Measurements from ENCODE around the gene PRELID2.
"Not testable (repeated sequence)": the region's sequence is repeated elsewhere in the genome, so short reads cannot be mapped to it uniquely, and the experiment has no call there.

The PRELID2 gene

DNA sequence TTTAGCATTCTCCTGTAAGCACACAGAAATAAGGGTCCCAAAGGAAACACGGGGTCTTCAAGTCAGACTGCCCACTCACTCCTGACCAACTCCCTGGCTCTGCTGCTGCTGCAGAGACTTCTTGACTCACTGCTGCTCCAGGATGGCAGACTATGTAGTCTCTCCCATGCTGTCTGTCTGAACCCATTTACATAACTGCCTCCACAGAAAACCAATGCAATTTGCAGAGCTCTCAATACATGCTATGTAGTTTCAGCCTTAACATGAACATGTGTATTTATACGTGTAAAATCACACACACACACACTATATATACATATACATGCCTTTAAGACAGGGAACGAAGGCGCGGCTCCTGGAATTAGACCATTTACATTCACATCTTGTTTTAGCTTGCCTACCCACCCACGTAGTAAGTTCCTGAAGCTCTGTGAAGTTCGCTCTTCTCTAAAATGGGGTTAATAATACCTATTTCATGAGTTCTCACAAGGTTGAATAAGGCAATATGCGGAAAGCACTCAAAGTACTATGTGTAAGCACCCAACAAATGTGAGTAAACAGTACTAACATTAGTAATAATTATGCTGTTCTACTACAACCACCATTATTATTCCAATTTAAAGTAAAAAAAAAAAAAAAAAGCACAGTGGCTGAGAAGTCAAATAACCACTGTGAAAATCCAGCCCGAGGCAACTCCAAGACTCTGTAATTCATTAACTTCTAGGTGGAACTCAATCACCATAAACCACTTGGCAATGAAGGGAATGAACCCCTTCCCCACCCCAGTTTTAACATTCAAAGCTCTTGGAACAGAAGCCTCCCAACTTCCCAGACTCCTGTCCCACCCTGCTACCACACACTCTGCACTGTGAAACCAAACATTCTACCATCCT is 31.8 kb downstream of the PRELID2 start:
- no peak overlapping the region for H3K4me3 ChIP-seq
- H3K27ac ChIP-seq: peak overlapping the region in 4 of 21 experiments; percentile 9 to 40 (median 23)

DNA sequence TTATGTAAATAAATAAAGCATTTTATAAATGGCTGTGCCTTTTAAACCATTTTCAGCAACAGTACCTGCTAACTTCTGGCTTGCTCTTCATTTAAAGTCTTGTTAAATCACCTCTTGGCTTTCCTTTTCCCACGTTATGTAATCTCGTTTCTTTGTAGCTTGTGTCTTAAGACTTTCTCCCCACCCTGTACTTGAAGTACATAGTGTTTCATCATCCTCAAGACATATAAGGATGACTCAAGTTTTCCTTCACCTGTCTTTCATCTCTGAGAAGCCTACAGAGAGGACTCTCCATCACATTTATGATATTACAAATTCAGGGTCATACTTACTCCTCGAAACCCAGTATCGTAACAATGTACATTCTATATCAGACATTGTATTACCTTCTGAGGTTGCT is 33.9 kb downstream of the PRELID2 start:
- Histone ChIP-seq H3K4me3 (no peak overlapping the region), H3K27ac (no peak overlapping the region)

DNA sequence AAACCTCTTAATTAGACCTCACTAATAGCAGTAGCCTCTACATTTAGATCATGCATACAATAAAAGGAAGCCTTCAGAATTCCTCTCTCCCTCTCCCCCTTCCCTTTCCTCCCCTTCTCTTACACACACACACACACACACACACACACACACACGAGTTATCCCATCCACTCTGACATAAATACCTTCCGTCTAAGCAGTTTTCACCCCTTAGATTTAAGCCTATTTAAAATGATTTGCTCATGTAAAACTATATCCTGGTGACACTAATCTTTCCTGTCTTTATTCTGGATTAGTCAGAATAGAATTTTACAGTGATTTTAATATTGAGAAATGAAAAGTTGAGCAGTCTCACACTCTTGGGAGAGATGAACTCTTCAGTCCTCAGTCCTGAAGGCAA is 35.0 kb downstream of the PRELID2 start:
- H3K4me3 ChIP-seq: no peak overlapping the region
- no peak overlapping the region for H3K27ac ChIP-seq

DNA sequence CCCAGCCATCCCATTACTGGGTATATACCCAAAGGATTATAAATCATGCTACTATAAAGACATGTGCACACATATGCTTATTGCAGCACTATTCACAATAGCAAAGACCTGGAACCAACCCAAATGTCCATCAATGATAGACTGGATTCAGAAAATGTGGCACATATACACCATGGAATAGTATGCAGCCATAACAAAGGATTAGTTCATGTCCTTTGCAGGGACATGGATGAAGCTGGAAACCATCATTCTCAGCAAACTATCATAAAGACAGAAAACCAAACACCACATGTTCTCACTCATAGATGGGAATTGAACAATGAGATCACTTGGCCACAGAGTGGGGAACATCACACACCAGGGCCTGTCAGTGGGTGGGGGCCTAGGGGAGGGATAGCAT is 36.6 kb downstream of the PRELID2 start:
- H3K27ac ChIP-seq, H3K4me3 ChIP-seq: not testable (repeated sequence)

DNA sequence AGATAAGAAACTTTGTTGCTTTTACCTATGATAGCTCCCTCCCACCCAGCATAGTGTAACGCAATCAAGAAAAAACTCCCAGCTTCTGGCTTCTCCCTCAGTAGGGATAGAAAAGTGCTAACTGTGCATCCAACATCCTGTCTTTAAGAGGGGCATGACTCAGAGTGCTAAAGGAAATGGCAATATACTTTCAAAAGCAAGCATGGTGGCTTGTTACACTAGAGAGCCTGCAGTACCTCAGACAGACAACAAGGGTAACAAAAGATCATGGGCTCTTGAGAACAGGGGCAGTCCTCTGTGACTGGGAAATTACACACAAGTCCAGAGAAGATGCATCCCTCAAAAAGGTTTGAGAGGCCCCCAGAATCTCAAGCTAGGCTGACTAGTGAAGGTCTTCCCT is 37.8 kb downstream of the PRELID2 start:
- Histone ChIP-seq H3K4me3 (no peak overlapping the region), H3K27ac (no peak overlapping the region)

DNA sequence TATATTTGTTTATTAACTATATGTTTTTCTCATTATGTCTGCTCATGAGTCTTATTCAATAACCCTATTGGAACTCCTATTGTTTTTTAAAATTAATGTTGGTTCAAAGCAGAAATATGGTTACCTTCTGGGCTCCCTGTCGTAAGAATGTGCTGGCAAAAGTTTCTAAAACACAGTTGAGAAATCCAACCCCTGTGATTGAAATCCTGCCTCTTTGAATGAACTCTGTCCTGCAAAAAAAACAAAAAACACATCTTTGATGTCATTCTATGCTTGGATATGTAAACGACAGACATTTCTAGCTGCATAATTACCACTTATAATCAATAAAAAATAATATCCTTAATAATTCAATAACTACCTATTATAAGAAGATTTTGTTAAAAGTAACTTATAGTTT is 38.8 kb downstream of the PRELID2 start:
- Histone ChIP-seq H3K4me3 (no peak overlapping the region), H3K27ac (no peak overlapping the region)

DNA sequence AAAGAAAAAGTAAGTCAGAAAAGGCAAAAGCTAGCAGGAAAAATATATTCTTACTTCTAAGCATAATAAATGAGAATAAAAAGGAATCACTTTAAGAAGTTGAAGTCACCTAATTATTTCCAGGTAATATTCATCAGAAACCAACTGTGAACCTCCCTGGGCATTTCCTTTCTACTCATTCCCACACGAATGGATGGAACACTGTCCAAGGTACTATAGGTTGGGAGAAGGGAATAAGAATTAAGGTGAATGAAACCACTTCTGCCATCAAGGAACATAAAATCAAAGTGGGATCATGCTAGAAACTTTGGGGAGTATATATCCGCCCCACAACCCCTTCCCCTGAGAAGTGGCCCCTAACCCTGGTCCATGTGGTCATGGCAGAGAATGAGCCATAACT is 41.6 kb downstream of the PRELID2 start:
- no peak overlapping the region for H3K27ac ChIP-seq
- no peak overlapping the region for H3K4me3 ChIP-seq

DNA sequence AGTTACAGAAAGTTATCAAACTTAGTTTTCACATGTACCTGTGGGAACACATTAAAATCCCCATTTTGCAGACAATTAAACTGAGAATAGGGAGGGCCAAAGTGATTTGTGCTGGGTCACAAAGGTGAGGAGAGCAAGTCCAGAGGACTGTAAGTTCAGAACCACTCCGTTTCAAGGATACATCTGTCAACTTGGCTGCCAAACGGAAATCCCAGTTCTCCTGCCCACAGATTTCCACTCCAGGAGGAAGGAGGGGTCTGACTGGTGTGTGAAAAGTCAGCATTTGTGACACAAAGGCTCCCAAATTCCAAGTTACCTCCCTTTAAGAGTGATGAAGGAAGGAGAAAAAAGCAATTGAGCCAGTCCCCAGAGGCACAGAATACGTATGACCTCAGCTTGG is 42.3 kb downstream of the PRELID2 start:
- no peak overlapping the region for H3K4me3 ChIP-seq

DNA sequence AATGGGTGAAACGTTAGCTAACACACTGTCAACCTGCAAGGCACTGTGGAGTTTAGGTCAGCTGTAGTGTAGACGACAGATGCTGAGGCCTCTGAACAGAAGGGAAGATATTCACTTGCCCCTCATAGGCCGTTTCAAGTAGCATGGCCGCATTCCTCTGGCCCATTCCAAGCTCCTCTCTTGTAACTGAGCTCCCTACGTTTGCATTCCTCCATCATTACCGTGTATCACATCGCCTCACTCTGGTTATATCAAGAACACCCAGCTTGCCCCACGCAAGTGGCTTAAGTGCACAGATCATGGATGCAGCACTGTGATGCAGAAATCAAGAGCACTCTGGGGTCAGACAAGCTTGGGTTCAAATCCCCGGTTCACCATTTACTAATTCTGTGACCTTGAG is 43.3 kb downstream of the PRELID2 start:
- Histone ChIP-seq H3K27ac (no peak overlapping the region), H3K4me3 (no peak overlapping the region)

More for the DNA sequence above, 42.3 kb downstream of the PRELID2 start:
- H3K27ac ChIP-seq: no peak overlapping the region

DNA sequence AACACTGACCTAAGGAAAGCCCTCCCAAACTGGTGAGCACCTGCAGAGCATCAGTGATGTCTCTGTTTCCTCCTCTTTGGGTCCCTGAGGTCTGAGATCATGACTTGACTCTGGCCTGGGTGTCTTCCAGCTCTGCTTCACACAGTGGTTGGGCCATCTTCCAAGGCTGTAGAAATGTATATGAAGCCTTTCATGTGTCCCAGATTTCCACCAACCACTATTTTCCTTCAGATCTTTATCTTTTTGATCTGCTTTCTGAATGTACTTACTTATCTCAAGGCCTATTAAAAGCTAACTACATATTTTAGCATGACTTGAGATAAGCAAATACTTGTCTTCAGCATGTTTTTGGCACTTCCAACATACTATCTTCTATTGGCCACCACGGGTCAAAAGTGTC is 47.1 kb downstream of the PRELID2 start:
- H3K27ac ChIP-seq: no peak overlapping the region
- H3K4me3 ChIP-seq: no peak overlapping the region

DNA sequence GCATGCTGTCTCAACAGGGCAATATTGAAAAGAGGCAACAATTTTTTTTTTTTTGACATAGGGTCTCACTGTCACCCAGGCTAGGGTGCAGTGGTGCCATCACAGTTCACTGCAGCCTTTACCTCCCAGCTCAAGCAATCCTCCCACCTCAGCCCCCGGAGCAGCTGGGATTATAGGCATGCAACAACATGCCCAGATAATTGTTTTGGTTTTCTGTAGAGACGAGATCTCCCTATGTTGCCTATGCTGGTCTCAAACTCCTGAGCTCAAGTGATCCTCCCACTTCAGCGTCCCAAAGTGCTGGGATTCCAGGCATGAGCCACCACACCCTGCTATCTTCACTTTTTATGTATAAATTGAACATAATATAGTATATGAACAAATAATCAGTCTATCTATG is 47.6 kb downstream of the PRELID2 start:
- no peak overlapping the region for H3K27ac ChIP-seq

DNA sequence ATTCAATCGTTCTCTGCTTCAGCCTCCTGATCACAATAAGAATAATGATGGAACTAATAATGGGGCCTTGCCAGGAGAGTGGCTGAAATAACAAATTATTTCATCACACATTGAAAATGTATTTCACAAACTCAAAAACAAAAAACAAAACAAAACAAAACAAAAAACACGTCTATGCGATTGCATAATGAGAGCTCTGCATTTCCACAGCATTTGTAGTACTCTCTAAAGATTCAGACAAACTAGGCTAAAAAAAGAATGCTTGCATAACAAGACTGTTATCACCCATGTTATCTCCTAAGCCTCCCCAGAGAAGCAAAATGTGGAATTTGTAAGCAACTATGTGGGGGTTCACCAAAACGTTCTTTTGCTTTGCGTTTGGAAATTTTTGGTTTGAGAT is 48.1 kb downstream of the PRELID2 start:
- H3K27ac ChIP-seq: no peak overlapping the region
- no peak overlapping the region for H3K4me3 ChIP-seq

More for the DNA sequence above, 47.6 kb downstream of the PRELID2 start:
- no peak overlapping the region for H3K4me3 ChIP-seq

DNA sequence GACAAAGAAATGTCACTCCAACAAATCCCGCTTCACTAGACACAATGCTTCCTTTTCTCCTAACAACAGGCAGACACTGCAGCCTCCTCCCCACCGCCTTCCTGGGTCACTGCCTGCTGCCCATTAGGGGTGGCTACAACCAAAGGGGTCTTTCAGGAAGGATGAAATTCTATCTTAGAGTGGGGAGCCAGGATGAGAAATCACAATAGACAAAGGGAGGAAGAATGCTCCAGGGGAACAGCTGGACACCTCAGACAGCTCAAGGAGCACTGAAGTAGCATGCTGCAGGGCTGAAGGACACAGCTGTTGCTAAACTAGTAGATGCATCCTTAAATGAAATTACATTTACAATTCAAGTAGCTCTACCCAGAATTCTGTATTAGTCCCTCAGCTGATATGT is 54.2 kb downstream of the PRELID2 start:
- Histone ChIP-seq H3K27ac (no peak overlapping the region), H3K4me3 (no peak overlapping the region)

DNA sequence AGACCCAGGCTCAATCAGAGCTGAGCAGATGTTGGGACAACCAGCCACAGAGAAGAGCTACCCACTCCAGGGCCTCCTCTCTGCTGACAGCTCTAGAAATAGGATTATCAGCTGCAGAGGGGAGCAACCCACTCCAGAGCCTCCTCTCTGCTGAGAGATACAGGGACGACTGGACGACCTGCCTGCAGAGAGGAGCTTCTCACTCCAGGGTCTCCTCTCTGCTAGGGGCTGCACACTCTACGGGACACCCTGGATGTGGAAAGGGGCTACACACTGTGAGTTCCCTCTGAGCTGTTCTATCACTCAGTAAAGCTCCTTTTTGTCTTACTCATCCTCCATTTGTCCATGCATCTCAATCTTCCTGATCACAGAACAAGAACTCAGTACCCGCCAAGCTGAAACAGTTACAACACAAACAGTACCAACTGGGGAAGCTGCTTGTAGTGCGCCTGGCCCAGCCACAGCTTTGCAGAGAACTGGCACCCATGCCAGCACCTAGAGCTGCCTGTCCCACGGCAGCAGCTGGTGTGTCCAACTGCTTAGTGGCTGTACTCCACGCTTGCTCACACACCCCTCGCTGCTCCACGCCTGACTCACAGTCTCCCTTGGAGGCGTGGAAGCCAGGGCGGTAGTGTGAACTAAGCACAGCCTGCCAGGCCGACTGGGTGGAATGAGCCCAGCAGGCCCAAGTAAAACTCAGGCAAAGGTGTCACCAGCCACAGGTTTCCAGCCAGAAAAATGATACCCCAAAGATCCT is 56.8 kb downstream of the PRELID2 start:
- Histone ChIP-seq H3K4me3 (no peak overlapping the region), H3K27ac (no peak overlapping the region)

DNA sequence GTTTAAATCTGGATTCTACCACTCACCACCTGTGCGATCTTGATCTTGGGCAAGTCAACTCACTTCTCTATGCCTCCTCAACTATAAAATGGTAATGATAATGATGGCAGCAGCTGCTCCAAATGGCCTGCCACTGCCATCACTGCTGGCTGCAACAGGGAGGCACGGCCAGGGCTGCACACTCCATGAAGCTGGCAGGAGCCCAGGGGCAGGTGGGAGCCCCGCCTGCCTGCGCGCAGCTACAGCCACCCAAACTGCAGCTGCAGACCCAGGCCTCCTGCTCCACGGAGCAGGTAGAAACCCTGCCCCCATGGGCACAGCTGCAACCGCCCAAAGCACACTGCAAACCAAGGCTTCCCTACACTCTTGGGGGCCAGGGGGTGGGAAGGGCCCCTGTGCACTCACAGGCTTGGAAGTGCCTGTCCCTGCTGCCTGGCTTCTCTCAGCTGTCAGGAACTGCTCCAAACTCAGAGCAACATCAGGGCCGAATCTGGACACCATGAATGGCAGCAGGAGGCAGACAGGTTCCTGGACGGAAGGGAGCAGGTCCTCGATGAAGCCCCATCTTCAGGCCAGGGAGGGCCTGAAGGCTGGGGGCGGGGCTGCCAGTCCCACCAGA is 57.6 kb downstream of the PRELID2 start:
- no peak overlapping the region for H3K27ac ChIP-seq
- no peak overlapping the region for H3K4me3 ChIP-seq

DNA sequence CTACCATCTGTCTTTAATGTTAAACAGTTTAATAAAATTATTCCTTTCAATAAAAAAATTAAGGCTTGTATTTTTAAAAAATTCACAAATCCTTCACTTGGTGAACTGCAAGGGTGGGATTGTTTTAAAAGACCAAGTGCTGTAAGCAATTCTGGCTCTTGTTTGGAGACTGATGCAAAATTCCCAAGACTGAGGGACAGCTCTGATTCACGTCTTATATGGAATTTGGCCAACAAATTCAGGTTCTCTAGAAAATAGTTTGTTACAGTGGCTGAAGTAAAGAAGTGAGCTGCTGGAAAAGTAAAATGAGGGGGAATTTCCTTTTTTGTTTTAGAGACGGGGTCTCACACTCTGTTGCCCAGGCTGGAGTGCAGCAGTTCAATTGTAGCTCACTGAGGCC is 58.3 kb downstream of the PRELID2 start:
- H3K27ac ChIP-seq: peak overlapping the region in 2 of 21 experiments; percentile 21 to 60

DNA sequence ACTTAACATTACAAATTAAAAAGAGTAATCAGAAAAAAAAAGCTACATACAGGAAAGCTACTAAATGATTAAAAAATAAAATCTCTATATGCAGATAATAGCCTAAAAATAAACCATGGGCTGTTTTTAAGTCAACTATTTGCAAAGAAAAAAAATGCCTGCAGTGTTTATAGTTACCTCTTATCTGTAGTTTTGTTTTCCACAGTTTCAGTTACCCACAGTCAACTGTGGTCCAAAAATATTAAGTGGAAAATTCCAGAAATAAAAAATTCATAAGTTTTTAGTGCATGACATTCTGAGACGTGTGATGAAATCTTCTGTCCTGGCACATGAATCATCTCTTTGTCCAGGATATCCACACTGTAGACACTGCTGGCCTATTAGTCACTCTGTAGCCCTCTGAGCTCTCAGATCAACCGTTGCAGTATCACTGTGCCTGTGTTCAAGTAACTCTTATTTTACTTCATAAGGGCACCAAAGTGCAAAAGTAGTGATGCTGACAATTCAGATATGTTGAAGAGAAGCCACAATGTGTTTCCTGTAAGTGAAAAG is 59.2 kb downstream of the PRELID2 start:
- Histone ChIP-seq H3K27ac (peak overlapping the region in 6 of 21 experiments; percentile 6 to 64 (median 27)), H3K4me3 (no peak overlapping the region)

More for the DNA sequence above, 58.3 kb downstream of the PRELID2 start:
- no peak overlapping the region for H3K4me3 ChIP-seq

DNA sequence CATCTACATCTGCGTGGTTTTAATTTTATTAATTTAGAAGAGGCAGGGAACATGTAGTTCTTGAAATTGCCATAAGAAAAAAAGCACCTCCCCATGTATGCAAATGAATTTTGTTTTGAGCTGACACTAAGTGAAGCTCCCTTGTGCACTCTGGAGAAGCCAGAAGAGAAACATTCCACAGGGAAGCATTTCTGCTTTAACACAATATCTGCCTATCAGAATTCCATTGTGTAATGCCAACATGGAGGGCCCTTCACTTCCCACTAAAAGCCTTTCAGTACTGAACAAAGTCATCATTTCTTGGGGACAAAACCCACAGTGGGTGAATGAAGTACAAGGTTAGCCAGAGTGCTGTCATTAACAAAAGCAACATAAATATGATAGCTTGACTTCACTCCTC is 59.7 kb downstream of the PRELID2 start:
- Histone ChIP-seq H3K27ac (peak overlapping the region in 5 of 21 experiments; percentile 6 to 64 (median 24)), H3K4me3 (no peak overlapping the region)

DNA sequence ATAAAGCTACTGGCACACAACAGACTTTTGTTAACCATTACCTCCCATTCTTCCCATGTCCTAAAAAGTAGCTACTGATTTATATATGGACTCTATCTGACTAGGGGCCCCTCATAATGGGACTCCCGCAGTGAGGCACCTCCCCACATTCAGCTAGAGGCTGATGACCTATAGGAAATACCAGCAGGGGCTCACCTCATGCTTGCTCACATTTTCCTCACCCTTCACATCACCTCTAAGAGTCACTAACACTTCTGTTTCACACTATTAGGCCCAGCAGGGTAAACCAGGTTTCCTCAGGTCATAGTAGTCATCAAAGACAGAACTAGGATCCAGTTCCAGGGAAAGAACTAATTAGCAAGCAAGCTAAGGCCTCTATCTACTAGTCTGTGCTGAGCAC is 60.7 kb downstream of the PRELID2 start:
- H3K27ac ChIP-seq: peak overlapping the region in 1 of 21 experiments; percentile 6

DNA sequence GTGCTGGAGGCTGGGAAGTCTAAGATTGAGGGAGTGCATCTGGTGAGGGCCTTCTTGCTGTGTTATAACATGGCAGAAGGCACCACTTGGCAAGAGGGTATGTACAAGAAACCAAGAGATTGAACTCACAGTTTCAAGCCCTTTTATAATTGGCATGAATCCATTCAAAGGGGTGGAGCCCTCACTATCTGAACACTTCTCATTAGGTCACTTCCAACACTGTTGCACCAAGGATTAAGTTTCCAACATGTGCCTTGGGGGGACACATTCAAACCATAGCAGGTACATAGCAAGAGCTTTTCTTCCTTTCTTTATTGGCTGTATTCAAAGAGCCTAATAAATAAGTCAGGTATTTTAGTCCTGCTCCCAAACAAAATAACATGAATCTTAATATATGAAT is 62.7 kb downstream of the PRELID2 start:
- no peak overlapping the region for H3K4me3 ChIP-seq

More for the DNA sequence above, 60.7 kb downstream of the PRELID2 start:
- H3K4me3 ChIP-seq: no peak overlapping the region

More for the DNA sequence above, 62.7 kb downstream of the PRELID2 start:
- H3K27ac ChIP-seq: no peak overlapping the region

All from skin epidermis (tissue), 12 donors.